HCT116 (cell line): ENCODE measurements around the gene TRIM27.
A peak's percentile ranks its signal among the peaks of the same experiment; 100 is the strongest.

Experiments
- ATF3 ChIP-seq: IDR thresholded peaks from 2 replicates; pipeline ENCODE4 v1.6.1; 2012
- CEBPB ChIP-seq: IDR thresholded peaks from 2 replicates; pipeline ENCODE4 v1.6.1; 2012; ENCODE audit warnings: low read depth
- CTCF ChIP-seq, 3 experiments: fragments of 200-600 bp in 1 of 3; sonication (generic) in 1 of 3; IDR thresholded peaks in 2 of 3; conservative IDR thresholded peaks in 1 of 3; 2 replicates each; pipeline ENCODE4 v1.5.1; 2012 to 2017; ENCODE audit warnings: low read depth in 2 of 3, low read length in 2 of 3, antibody characterized with exemption in 1 of 3, borderline replicate concordance in 1 of 3, control low read depth in 1 of 3, mild to moderate bottlenecking in 1 of 3, mixed read lengths in 1 of 3, mixed run types in 1 of 3, moderate library complexity in 1 of 3; ENCODE audit not compliant: insufficient read depth in 1 of 3
- EZH2phosphoT487 ChIP-seq: fragments of 200-600 bp; IDR thresholded peaks from 2 replicates; pipeline ENCODE4 v1.6.1; 2018; ENCODE audit warnings: antibody characterized with exemption, borderline replicate concordance
- MAX ChIP-seq: IDR thresholded peaks from 2 replicates; pipeline ENCODE4 v1.6.1; 2012
- TCF7L2 ChIP-seq: IDR thresholded peaks from 2 replicates; pipeline ENCODE4 v1.7.0; 2011; ENCODE audit warnings: borderline replicate concordance, inconsistent platforms; ENCODE audit not compliant: insufficient read depth, insufficient read length; ENCODE audit errors: extremely low read depth

- TF ChIP-seq CTCF (IDR thresholded peaks at IDR 0.05 in 2 of 3, conservative IDR thresholded peaks at IDR 0.05 in 1 of 3; ENCODE audit: borderline replicate concordance in 1 of 3, insufficient read depth in 1 of 3, low read depth in 2 of 3, low read length in 2 of 3) (peak in 1 of 3 experiments; percentile 2; a peak in 1 of 6 replicates), EZH2phosphoT487 (no peak), TCF7L2 (no peak), MAX (no peak), ATF3 (no peak), CEBPB (no peak)
These were observed 18.1 kb upstream of the TRIM27 start for GRCh38 chr6:28941684-28942448.
